DND-41 (cell line): ENCODE results near the gene SC5D.

Experiments
- EZH2 ChIP-seq: IDR thresholded peaks from 3 replicates; pipeline ENCODE4 v1.6.1; 2012; ENCODE audit warnings: borderline replicate concordance, low read depth, mild to moderate bottlenecking, moderate library complexity, low read length, inconsistent platforms; ENCODE audit not compliant: severe bottlenecking
- TF ChIP-seq, protein P1 (sequence below): IDR thresholded peaks from 2 replicates; pipeline ENCODE4 v1.5.1; 2012; ENCODE audit warnings: borderline replicate concordance, low read length, moderate library complexity, mild to moderate bottlenecking; ENCODE audit not compliant: poor library complexity, severe bottlenecking; ENCODE audit errors: extremely low read depth

- TF ChIP-seq, protein P1, sequence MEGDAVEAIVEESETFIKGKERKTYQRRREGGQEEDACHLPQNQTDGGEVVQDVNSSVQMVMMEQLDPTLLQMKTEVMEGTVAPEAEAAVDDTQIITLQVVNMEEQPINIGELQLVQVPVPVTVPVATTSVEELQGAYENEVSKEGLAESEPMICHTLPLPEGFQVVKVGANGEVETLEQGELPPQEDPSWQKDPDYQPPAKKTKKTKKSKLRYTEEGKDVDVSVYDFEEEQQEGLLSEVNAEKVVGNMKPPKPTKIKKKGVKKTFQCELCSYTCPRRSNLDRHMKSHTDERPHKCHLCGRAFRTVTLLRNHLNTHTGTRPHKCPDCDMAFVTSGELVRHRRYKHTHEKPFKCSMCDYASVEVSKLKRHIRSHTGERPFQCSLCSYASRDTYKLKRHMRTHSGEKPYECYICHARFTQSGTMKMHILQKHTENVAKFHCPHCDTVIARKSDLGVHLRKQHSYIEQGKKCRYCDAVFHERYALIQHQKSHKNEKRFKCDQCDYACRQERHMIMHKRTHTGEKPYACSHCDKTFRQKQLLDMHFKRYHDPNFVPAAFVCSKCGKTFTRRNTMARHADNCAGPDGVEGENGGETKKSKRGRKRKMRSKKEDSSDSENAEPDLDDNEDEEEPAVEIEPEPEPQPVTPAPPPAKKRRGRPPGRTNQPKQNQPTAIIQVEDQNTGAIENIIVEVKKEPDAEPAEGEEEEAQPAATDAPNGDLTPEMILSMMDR = no peak
- no peak for TF ChIP-seq EZH2
Observed at GRCh38 chr11:121246021-121246768, 46.4 kb upstream of the SC5D start.
